Stromal cell of bone marrow (primary cell): ENCODE measurements around the gene SLC6A7.
"Not testable (repeated sequence)": the region's sequence is repeated elsewhere in the genome, so short reads cannot be mapped to it uniquely, and the experiment has no call there.

ENCODE experiments used
- DNase-seq: peaks from one replicate; pipeline ENCODE4 v3.0.0-alpha.2; 2012; ENCODE audit warnings: low read depth

SLC6A7 gene

GRCh38 chr5:150241298-150242160 lies 51.7 kb downstream of the SLC6A7 start:
- no peak for DNase-seq

GRCh38 chr5:150242251-150242894 lies 52.5 kb downstream of the SLC6A7 start:
- no peak for DNase-seq

GRCh38 chr5:150243590-150243989 lies 53.7 kb downstream of the SLC6A7 start:
- DNase-seq, result no peak

GRCh38 chr5:150244209-150244608 lies 54.3 kb downstream of the SLC6A7 start:
- DNase-seq, result no peak

GRCh38 chr5:150245111-150245789 lies 55.4 kb downstream of the SLC6A7 start:
- DNase-seq, result no peak

- DNase-seq, result no peak
Observed at GRCh38 chr5:150245808-150246207, 55.9 kb downstream of the SLC6A7 start.

GRCh38 chr5:150246429-150246828 lies 56.6 kb downstream of the SLC6A7 start:
- DNase-seq, result no peak

- no peak for DNase-seq
Observed at GRCh38 chr5:150246835-150247234, 57.0 kb downstream of the SLC6A7 start.

- no peak for DNase-seq
Observed at GRCh38 chr5:150247726-150248125, 57.9 kb downstream of the SLC6A7 start.

GRCh38 chr5:150248493-150248892 lies 58.6 kb downstream of the SLC6A7 start:
- DNase-seq, result not testable (repeated sequence)

- no peak for DNase-seq
Observed at GRCh38 chr5:150248946-150249345, 59.1 kb downstream of the SLC6A7 start.

- DNase-seq, result no peak
Observed at GRCh38 chr5:150249744-150250143, 59.9 kb downstream of the SLC6A7 start.

- DNase-seq, result no peak
Observed at GRCh38 chr5:150251504-150251903, 61.6 kb downstream of the SLC6A7 start.

GRCh38 chr5:150252489-150252888 lies 62.6 kb downstream of the SLC6A7 start:
- DNase-seq, result no peak

GRCh38 chr5:150253416-150254208 lies 63.8 kb downstream of the SLC6A7 start:
- DNase-seq, result no peak

GRCh38 chr5:150254363-150254762 lies 64.5 kb downstream of the SLC6A7 start:
- DNase-seq, result no peak

GRCh38 chr5:150254774-150255173 lies 64.9 kb downstream of the SLC6A7 start:
- DNase-seq, result no peak

- DNase-seq, result no peak
Observed at GRCh38 chr5:150255659-150256409, 66.0 kb downstream of the SLC6A7 start.

- DNase-seq, result no peak
Observed at GRCh38 chr5:150256410-150257064, 66.7 kb downstream of the SLC6A7 start.

- no peak for DNase-seq
Observed at GRCh38 chr5:150257424-150257823, 67.6 kb downstream of the SLC6A7 start.

- DNase-seq, result peak; percentile 61
Observed at GRCh38 chr5:150258130-150258529, 68.3 kb downstream of the SLC6A7 start.
